GM18861 (cell line): ENCODE results near the gene RPS5.
A peak's percentile ranks its signal among the peaks of the same experiment; 100 is the strongest.

ENCODE experiments used
- ATAC-seq: cut with Tn5 transposase; IDR thresholded peaks from one replicate; pipeline ENCODE4 v1.9.1; 2021; ENCODE audit not compliant: unreplicated experiment

The RPS5 gene

DNA sequence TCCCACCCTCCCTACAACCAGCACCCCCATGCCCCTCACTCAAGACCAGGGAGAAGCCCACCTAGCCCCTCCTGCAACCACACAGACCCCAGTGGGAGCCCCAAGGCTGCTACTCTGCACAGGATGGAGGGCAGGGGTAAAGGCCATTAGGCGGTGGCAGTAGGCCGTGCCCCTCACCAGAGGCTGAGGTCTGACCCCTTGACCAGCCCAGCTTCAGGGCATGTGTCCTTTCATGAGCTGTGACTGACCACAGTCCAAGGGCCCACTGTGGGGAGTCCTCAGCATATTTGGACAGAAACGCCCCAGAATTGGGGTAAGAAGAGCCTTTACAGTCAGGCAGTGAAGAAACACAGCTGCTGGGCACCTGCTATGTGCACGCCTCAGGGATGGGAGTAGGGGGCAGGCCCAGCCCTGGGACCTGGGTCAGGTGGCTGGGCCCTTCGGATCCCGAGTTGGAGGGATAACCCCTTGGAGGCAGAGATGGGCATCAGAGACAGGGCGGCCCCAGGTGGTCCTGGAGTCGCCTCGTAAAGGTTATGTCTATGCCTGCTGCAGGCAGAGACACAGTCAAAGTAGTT, 1.7 kb upstream of the RPS5 start:
- no peak for ATAC-seq

DNA sequence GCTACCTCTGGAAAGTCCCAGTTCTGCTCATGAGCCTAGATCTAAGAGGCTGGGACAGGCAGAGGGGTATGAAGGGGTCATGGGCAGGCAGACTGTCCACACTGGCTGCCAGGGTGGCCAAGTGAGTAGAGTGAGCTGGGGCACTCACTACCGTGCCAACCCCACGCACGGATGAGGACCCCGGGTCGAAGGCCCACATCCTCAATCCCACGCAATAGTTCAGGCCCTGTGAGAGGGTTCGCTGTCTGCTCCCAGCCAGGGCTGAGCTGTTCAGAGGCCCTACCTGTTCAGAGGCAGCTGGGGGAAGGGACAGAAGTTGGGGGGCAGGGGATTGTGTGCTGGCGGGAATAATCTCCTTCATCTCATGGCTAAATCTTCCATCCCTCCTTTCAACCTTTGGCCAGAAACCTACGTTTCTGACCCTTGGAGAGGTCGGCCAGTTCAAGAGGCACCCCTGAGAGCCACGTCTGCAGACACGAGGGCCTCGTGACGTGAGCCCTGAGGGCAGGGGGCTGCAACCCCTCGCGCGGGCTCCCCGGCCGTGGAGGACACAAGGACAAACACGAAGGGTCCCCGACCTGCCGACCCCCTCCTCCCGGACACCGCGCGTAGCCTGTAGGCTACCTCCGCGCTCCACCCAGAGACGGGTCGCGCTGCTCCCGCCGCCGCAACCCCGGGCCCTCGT, 1.0 kb upstream of the RPS5 start:
- no peak for ATAC-seq

- ATAC-seq = peak; percentile 0
Observed at GRCh38 chr19:58387338-58388174, 487 bp downstream of the RPS5 start.

DNA sequence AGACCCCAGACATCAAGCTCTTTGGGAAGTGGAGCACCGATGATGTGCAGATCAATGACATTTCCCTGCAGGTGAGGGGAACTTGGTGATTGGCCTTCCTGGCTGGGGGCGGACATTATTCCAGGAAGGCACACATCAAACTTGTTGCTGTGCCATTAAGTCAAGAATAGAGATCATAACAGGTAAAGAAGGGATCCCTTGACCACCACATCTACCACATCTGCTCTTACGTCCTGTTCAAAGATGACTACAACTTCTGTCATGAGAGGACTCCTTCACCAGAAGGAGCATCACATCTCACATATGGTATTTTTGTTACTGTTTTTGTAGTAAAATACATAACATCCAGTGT, 1.1 kb downstream of the RPS5 start:
- ATAC-seq = no peak

DNA sequence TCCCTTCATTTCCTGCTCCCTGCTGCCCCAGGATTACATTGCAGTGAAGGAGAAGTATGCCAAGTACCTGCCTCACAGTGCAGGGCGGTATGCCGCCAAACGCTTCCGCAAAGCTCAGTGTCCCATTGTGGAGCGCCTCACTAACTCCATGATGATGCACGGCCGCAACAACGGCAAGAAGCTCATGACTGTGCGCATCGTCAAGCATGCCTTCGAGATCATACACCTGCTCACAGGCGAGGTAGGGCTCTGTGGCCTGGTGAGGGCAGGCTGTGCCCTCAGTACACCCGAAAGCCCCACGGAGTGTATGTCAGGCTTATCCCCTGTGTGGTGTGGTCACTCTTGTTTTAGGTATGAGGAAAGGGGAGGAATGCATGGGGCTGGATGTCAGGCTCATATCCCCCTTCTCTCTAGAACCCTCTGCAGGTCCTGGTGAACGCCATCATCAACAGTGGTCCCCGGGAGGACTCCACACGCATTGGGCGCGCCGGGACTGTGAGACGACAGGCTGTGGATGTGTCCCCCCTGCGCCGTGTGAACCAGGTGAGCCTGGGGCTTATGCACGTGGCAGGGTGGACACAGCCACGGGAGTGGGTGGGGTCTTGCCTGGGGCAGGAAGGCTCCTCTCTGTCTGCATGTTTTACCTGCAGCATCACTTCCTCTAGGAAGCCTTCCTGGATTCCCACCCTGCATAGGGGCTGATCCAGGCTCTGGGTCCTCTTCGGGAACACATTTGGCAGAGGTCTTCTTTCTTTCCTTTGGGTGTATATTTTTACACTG, 6.1 kb downstream of the RPS5 start:
- no peak for ATAC-seq

GRCh38 chr19:58393725-58394033, 6.6 kb downstream of the RPS5 start:
- no peak for ATAC-seq

DNA sequence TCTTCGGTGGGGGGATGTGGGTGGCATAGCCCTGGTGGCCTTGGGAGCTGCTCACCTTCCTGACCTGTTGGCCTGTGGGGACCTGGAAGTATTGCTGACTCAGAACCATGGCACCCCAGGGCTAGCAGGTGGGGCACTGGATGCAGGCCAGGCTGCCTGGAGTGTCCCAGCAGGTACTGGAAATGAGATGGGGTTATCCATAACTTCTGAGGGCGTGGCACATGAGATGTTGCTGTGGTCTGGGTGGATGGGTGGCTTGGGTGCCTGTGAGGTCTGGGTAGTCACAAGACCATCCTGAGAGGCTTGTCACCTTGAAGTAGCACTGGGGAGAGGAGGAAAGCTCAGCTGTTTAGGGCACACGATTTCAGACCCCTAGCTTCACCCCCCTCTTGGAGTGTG, 7.8 kb downstream of the RPS5 start:
- no peak for ATAC-seq

DNA sequence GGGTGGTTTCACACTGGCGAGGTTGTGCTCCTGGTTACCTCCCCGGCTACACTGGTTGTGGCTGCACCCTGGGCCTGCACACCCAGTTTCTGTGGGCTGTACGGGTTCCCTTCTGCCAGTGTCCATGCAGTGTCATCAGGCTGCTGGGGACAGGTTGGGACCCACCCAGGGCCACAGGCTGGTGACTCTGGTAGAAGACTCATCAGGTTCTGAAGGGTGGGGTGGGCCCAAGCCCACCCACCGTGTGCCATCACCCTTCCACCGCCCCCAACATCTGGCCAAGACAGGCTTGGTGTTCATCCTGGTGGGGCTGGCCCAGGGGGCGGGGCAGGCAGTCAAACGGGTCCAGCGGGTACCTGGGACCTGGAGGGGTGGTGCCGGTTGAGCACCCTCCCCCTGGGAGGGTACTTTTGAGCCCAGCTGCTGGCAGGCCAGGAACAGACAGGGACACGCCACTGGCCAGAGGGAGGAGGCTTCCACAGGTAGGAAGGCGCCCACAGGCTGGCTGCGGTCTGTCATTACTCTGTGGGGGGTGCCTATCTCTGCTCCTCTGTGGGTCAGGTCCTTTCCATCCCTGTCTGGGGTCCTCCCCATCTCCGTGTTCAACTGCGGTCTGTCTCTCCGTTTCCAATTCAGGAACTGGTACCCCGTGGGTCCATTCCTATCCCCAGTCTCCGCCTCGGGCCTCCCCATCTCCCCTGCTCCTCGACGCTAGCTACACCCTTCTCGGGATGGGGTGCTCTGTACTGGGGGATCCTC, 8.3 kb downstream of the RPS5 start, which contains the start of gene RNF225:
TSS of gene RNF225 (plus strand) at position 437 of the 759 bp plus-strand sequence. CDS start 434 bp downstream, outside the sequence.
- ATAC-seq = no peak

DNA sequence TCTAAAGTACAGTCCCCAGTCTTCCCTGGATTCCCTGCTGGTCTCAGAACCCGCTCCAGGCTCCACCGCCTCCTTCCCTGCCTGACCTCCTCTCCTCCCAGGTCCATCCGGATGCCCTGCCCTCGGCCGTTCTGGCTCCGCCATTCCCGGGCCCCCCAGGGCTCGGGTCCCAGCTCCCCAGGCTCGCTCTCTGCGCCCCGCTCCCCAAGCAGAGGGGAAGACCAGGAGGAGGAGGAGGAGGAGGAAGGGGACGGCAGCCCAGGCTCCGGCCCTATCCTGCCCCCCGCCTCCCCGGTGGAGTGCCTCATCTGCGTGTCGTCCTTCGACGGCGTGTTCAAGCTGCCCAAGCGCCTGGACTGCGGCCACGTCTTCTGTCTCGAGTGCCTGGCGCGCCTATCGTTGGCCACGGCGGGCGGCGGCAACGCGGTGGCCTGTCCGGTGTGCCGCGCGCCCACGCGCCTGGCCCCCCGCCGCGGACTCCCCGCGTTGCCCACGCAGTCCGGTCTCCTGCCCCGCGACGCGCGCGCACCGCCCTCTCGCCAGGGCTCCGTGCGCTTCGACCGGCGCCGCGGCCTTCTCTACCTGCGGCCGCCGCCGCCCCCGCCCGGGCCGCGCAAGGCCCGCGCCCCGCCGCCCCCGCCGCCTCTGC, 9.0 kb downstream of the RPS5 start:
- no peak for ATAC-seq

DNA sequence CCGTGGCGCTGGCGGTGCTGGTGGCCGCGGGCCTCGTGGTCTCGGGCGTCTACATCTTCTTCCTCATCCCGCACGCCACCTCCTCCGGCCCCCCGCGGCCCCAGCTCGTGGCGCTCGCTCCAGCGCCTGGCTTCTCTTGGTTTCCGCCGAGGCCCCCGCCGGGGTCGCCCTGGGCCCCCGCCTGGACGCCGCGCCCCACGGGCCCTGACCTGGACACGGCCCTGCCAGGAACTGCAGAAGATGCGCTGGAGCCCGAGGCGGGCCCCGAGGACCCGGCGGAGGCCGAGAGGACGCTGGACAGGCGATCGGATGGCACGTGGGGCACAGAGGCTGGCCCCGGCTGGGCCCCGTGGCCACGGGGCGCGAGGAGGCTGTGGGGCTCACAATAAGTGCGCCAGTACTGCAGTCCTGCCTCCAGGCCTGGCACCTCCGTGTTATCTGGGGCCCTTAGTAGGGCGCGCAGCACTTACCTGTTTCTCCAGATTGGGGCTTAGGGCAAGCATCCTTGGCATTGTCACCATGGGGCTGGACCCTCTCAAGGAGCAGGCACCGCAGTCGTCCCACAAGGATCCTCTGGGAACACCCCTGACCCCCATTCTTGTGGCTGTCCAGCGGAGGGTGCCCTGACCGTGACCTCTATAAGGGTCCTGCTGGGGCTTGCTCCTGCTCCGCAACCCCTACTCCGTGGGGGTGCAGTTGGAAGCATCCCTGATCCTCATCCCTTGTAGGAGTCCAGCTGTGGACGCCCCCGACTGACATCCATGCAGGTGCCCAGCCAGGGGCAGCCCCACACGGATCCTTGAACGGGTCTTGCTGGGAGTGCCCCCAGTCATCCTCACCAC, 9.8 kb downstream of the RPS5 start:
- no peak for ATAC-seq

DNA sequence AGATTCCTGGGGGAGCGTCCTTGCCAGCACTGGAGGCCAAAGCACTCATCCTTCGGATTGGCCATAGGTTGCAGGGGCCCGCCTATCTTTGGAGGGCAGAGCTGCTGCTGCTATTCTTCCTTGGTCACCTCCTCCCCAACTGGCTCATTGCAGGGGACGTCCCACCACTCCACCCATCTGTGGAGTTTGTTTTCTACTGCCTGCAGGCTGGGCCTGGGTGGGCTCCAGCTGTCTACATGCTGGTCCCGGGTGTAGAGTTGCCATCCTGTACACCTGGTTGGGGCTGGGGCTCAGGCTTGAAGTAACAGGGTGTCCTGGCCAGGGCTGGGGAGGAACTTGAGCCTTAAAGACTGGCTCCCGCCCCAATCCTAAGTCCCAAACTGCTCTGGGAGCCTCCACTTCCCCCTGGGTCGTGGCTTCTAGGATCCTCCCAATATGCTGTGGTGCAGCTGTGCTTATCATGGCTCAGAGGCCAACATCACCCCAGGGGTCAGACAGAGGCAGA, 10.5 kb downstream of the RPS5 start:
- no peak for ATAC-seq

DNA sequence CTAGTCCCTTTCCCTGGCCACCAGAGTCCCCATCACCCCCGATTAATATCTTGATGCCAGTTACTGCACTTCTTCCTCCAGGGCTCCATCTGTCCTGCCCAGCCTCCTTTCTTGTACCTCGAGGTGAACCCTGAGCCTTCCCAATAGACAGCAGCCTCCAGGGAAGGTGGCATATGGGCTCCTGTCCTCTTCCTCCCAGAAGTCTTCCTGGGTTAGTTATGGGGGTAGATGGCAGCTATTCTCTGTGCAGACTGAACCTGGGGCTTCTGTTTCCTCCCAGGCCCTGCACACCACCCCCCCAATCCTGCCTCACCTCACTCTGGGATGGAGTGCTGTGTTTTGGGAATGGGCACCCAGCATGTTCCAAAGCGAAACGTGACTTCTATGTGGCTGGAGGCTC, 11.0 kb downstream of the RPS5 start:
- no peak for ATAC-seq

GRCh38 chr19:58398545-58398944, 11.5 kb downstream of the RPS5 start:
- no peak for ATAC-seq

- ATAC-seq = no peak
Observed at GRCh38 chr19:58399903-58400302, 12.8 kb downstream of the RPS5 start.

DNA sequence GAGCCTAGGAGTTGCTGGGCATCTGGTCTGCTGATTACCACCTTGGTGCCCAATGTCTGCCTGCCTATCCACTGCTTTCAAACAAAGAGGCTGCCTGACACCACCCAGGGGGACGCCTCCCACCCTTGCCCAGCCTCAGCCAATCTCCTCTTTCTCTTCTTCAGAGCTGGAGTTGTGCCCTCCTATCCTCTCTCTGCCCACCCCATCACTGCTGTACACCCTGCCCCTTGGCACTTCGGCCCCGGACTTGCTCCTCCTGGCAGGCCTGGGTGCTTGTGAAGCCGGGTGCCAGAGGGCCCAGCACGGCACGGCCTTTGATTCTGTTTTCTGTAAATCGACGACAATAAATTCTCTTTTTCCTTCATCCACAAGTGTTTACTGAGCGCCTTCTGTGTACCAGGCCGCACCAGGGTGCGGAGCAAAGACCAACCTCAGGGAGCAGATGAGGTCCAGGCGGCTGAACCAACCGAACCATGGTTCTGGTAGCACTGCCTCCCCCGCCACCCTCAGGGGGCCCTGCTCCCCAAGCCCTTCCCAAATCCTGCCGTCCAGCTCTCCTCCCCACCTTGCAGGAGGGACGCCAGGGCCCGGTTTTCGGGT, 13.3 kb downstream of the RPS5 start:
- ATAC-seq = no peak

- peak; percentile 96 for ATAC-seq
Observed at GRCh38 chr19:58400916-58401839, 14.1 kb downstream of the RPS5 start.

DNA sequence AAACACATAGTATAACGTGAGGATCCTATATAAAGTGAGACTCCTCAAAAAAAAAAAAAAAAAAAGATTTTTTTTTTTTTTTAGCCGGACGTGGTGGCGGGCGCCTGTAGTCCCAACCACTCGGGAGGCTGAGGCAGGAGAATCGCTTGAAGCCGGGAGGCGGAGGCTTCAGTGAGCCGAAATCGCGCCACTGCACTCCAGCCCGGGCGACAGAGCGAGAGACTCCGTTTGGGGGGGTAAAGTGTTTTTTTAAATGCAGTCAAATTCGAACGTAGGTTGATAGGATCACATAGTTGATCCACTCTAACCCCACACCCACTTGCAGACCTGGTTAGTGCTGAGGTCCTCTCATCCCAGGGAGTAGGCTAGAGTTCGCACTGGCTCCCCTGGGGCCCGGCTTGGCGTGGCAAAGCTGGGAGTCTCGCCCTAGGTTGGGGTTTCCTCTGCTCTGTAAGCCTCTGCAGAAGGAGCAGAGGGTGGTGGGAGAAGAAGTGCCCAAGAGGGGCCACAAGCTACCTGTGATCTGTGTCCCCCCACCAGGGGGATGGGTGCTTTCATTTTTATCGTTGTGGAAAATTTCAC, 14.9 kb downstream of the RPS5 start:
- no peak for ATAC-seq
